ENCODE measurements around the gene EIF5.

- no peak for TF ChIP-seq CTCF (optimal IDR thresholded peaks at IDR 0.05 in 1 of 3, IDR thresholded peaks at IDR 0.05 in 1 of 3, conservative IDR thresholded peaks at IDR 0.05 in 1 of 3; ENCODE audit: extremely low read depth in 1 of 3, insufficient read depth in 2 of 3, low read length in 3 of 3)
- TF ChIP-seq EZH2 (IDR thresholded peaks at IDR 0.05; ENCODE audit: low read length) = no peak
Observed at GRCh38 chr14:103316721-103317121, 17.3 kb upstream of the EIF5 start.

Measured in keratinocyte (primary cell).